ENCODE measurements around the gene TANGO2. TPM values are rescaled to one million over a fixed set of nuclear protein-coding genes. Genes with fewer than 3 reads are reported as not detected.

TANGO2 gene
- total and polyA plus RNA-seq, 7 experiments from 2014 or later, result 20.0 to 43.1 (median 38.6) TPM

- Mint-ChIP-seq H3K4me3 (peak overlapping the region in 1 of 10 donors; percentile 26), H3K36me3 (peaks cover 0 to 15% (median 6%) of the 10 kb centered on the region in 5 donors), H3K4me1 (peaks cover 12 to 31% (median 19%) of the 10 kb centered on the region in 7 donors), H3K27me3 (no peaks in the 10 kb centered on the region), H3K9me3 (no peaks in the 10 kb centered on the region), H3K27ac (peak overlapping the region in 8 of 9 donors; percentile 34 to 88 (median 74))
- intact Hi-C loops (cut with micrococcal nuclease), result loop anchor here in 1 of 2 donors (1.0 to 10.0 kb wide), 2 partner anchors 142 to 967 kb away; partner anchors contain the start of gene ESS2
- Histone ChIP-seq H3K27me3 (ENCODE audit: control insufficient read depth in 2 of 2, insufficient read depth in 2 of 2, low read length in 2 of 2) (no peaks in the 10 kb centered on the region), H3K36me3 (ENCODE audit: control insufficient read depth in 2 of 3, insufficient read depth in 3 of 3, low read length in 3 of 3) (peaks cover 0 to 87% (median 9%) of the 10 kb centered on the region in 3 experiments), H3K4me3 (ENCODE audit: low read length) (no peak overlapping the region), H3K27ac (ENCODE audit: low read depth, low read length) (peak overlapping the region; percentile 50), H3K9me3 (ENCODE audit: control insufficient read depth in 2 of 3, low read length in 3 of 3) (no peaks in the 10 kb centered on the region), H3K4me1 (ENCODE audit: control insufficient read depth in 2 of 2, insufficient read depth in 2 of 2, low read length in 2 of 2) (peaks cover 14 to 18% of the 10 kb centered on the region in 2 donors)
- ATAC-seq (no peak), DNase-seq (no peak)
- CTCF ChIA-PET, result no interaction called here
- POLR2A ChIA-PET, result interaction anchor here (0.5 kb wide), 1 partner anchor 65 kb away, joined by 7 read pairs; no protein-coding TSS in a partner anchor
Measured at GRCh38 chr22:20111689-20112622, 91.0 kb downstream of the TANGO2 start.

DNA sequence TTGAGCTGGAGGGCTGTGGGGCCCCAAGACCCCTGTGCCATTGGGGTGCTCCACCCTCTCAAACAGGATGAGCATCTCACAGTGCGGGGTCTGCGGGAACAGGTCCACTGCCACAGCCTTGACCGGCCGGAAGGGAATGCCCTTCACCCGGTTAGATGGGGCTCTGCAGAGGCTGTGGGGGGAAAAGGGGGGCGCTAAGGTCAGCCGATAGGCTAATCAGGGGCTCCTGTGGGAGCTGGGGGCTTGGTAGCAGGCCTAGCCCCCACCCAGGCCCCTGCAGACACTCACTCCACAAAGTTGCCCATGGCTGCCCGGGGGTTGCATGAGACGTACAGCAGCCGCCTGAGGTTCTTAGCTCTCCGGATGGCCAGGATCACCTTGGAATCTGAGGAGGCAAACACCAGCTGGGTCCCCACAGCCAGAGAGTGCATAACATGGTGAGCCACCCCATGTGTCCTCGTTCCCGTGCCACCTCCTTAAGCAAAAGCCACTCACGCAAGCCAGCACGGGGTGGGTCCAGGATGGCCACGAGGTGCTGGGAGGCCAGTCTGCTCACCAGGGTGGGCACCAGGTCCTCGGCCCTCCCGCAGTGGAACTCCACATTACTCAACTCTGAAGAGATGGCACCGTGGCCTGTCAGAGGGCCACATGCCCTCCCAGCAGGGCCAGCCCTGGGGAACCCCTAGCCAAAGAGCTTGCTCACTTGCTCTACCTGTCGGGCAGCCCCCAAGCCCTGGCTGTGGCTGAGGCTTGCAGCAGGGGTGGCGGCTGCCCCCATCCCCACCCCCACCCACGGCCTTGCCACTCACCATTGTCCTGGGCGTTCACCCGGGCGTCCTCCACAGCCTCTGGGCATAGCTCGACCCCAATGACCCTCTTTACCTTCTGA, 92.0 kb downstream of the TANGO2 start:
- Mint-ChIP-seq H3K27ac (peak overlapping the region in 2 of 9 donors; percentile 14 to 22), H3K9me3 (no peaks in the 10 kb centered on the region), H3K27me3 (peaks cover 0 to 2% (median 0%) of the 10 kb centered on the region in 5 donors), H3K4me1 (peaks cover 12 to 33% (median 19%) of the 10 kb centered on the region in 7 donors), H3K4me3 (no peak overlapping the region), H3K36me3 (peaks cover 0 to 18% (median under 1%) of the 10 kb centered on the region in 5 donors)
- ATAC-seq (no peak), DNase-seq (no peak)
- Histone ChIP-seq H3K4me1 (ENCODE audit: control insufficient read depth in 2 of 2, insufficient read depth in 2 of 2, low read length in 2 of 2) (peaks cover 14 to 19% of the 10 kb centered on the region in 2 donors), H3K27me3 (ENCODE audit: control insufficient read depth in 2 of 2, insufficient read depth in 2 of 2, low read length in 2 of 2) (no peaks in the 10 kb centered on the region), H3K27ac (ENCODE audit: low read depth, low read length) (no peak overlapping the region), H3K4me3 (ENCODE audit: low read length) (no peak overlapping the region), H3K36me3 (ENCODE audit: control insufficient read depth in 2 of 3, insufficient read depth in 3 of 3, low read length in 3 of 3) (peaks cover 0 to 77% (median 5%) of the 10 kb centered on the region in 3 experiments), H3K9me3 (ENCODE audit: control insufficient read depth in 2 of 3, low read length in 3 of 3) (no peaks in the 10 kb centered on the region)
- ChIA-PET POLR2A (interaction anchor here (0.5 to 0.7 kb wide), 2 partner anchors 66 to 127 kb away, joined by 4 to 7 read pairs; no protein-coding TSS in a partner anchor), CTCF (no interaction called here)
- intact Hi-C loops (cut with micrococcal nuclease), result loop anchor here in 1 of 2 donors (10.0 kb wide), 1 partner anchor 968 kb away; the partner anchor contains the start of gene ESS2

GRCh38 chr22:20113551-20114310, 92.8 kb downstream of the TANGO2 start:
- Histone ChIP-seq H3K9me3 (ENCODE audit: control insufficient read depth in 2 of 3, low read length in 3 of 3) (no peaks in the 10 kb centered on the region), H3K27ac (ENCODE audit: low read depth, low read length) (no peak overlapping the region), H3K27me3 (ENCODE audit: control insufficient read depth in 2 of 2, insufficient read depth in 2 of 2, low read length in 2 of 2) (no peaks in the 10 kb centered on the region), H3K4me1 (ENCODE audit: control insufficient read depth in 2 of 2, insufficient read depth in 2 of 2, low read length in 2 of 2) (peaks cover 19 to 27% of the 10 kb centered on the region in 2 donors), H3K4me3 (ENCODE audit: low read length) (no peak overlapping the region), H3K36me3 (ENCODE audit: control insufficient read depth in 2 of 3, insufficient read depth in 3 of 3, low read length in 3 of 3) (peaks cover 0 to 69% (median 5%) of the 10 kb centered on the region in 3 experiments)
- peaks cover 0 to 2% (median 0%) of the 10 kb centered on the region in 5 donors for H3K27me3 Mint-ChIP-seq
- peaks cover 0 to 21% (median 0%) of the 10 kb centered on the region in 5 donors for H3K36me3 Mint-ChIP-seq
- peak overlapping the region in 1 of 10 donors; percentile 38 for H3K4me3 Mint-ChIP-seq
- no peak for ATAC-seq
- no peaks in the 10 kb centered on the region for H3K9me3 Mint-ChIP-seq
- peak overlapping the region in 5 of 9 donors; percentile 36 to 60 (median 53) for H3K27ac Mint-ChIP-seq
- CTCF ChIA-PET, result no interaction called here
- no peak for DNase-seq
- POLR2A ChIA-PET, result interaction anchor here (0.7 kb wide), 1 partner anchor 128 kb away, joined by 4 read pairs; no protein-coding TSS in a partner anchor
- intact Hi-C loops (cut with micrococcal nuclease), result loop anchor here in 1 of 2 donors (10.0 kb wide), 1 partner anchor 969 kb away; the partner anchor contains the start of gene ESS2
- H3K4me1 Mint-ChIP-seq, result peaks cover 16 to 40% (median 23%) of the 10 kb centered on the region in 7 donors

DNA sequence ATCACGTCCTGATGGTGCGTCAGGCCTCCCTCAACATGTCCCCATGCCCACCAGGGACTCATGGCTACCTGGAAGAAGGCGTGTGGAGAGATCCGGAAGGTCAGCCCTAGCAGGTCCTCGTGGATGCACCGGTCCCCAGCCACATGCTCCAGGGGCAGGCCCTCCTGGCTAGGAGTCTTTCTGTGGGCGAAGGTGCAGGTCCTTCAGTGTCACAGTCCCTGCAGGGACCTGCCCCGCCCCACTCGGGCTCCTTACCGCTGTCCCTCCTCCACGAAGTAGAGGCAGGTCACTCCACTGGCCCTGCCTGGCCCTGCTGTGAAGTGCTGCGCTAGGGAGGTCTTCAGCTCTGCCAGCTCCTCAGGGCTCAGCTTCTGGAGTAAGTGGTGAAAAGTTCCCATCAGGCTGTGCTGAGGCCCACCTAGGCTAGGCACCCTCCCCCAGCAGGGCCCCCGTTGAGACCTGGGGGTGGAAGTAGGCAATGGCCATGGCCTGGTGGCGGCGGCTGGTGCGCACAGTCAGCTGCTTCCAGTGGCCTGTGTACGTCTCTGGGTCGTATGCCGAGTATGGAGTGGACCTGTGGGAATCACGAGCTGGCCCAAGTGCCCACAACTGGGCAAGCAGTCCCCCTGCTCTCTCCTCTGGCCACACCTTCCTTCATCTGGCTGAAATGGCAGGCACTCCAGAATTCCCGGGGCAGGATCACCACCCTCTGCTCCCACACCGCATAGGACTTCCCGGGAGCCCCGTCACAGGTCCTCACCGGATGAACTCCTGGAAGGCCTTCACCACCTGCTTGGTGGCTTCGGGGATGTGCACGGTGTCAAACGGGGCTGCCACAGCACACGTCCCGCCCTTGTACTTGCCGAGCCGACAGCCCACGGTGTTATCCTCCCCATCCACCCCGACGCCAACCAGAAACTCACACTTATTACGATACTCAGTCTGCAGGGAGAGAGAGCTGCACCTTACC, 93.9 kb downstream of the TANGO2 start:
- Histone ChIP-seq H3K36me3 (ENCODE audit: control insufficient read depth in 2 of 3, insufficient read depth in 3 of 3, low read length in 3 of 3) (peaks cover 6 to 67% (median 8%) of the 10 kb centered on the region in 3 experiments), H3K27me3 (ENCODE audit: control insufficient read depth in 2 of 2, insufficient read depth in 2 of 2, low read length in 2 of 2) (no peaks in the 10 kb centered on the region), H3K9me3 (ENCODE audit: control insufficient read depth in 2 of 3, low read length in 3 of 3) (no peaks in the 10 kb centered on the region), H3K27ac (ENCODE audit: low read depth, low read length) (peak overlapping the region; percentile 96), H3K4me1 (ENCODE audit: control insufficient read depth in 2 of 2, insufficient read depth in 2 of 2, low read length in 2 of 2) (peaks cover 23 to 28% of the 10 kb centered on the region in 2 donors), H3K4me3 (ENCODE audit: low read length) (no peak overlapping the region)
- intact Hi-C loops (cut with micrococcal nuclease), result loop anchor here (5.0 to 10.0 kb wide), 3 partner anchors 93 to 970 kb away; partner anchors contain the start of gene ESS2 (in 1 of the 2)
- ATAC-seq, result no peak
- Mint-ChIP-seq H3K27ac (peak overlapping the region in 6 of 9 donors; percentile 51 to 86 (median 78)), H3K27me3 (peaks cover 0 to 2% (median 0%) of the 10 kb centered on the region in 5 donors), H3K36me3 (peaks cover 0 to 23% (median 0%) of the 10 kb centered on the region in 5 donors), H3K4me3 (peak overlapping the region; percentile 41 to 92 (median 64)), H3K4me1 (peaks cover 23 to 48% (median 31%) of the 10 kb centered on the region in 7 donors), H3K9me3 (no peaks in the 10 kb centered on the region)
- DNase-seq, result no peak
- CTCF ChIA-PET, result interaction anchor here (0.9 kb wide), 1 partner anchor 29 kb away, joined by 3 read pairs; no protein-coding TSS in a partner anchor
- POLR2A ChIA-PET, result interaction anchor here (0.8 to 1.5 kb wide), 4 partner anchors 14 to 128 kb away, joined by 3 to 4 read pairs (median 3); partner anchors contain the start of gene ZDHHC8
